Activated gamma-delta T cell (primary cell): Measurements from ENCODE around the gene SMAD5.

Experiments used
- DNase-seq: peaks from one replicate; lab custom pipeline; 2025; lab: John Stamatoyannopoulos, UW

The SMAD5 gene

DNA sequence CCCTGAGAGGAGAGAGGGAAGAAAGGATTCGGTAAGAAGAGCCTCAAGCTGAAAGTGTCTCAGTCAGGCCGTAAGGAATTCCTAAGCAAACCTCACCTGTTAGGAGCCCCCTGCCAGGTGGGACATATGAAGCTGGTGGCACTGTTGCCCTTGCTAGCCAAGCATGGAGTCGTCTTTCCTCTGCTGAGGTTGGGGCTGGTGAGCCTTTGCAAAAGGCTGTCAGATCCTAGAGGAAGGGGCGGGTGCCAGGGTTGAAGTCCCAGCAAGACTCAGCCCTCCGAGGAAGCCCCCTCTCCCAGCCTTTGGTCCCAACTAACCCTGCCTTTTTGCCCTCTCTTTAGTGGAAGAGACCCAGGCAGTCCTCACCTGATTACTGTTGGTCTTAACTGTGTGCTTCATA is 65.8 kb downstream of the SMAD5 start:
- DNase-seq: no peak

DNA sequence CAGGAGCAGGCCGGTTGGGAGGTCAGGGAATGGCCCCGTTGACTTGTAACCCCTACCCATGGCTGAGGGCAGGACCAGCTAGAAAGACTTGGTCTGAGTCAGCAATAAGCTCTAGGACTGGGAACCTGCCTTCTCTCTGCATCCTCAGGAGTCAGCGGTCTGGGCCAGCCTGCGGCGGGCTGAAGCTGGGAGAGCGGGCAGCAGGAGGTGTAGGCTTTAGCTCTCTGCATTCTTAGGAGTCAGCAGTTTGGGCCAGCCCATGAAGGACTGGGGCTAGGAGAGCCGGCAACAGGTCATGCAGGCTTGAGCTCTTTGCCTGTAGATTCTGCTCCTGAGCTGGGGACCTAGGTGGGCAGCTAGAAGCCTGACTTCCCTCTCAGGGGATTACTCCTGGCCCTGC is 66.8 kb downstream of the SMAD5 start:
- DNase-seq: no peak

DNA sequence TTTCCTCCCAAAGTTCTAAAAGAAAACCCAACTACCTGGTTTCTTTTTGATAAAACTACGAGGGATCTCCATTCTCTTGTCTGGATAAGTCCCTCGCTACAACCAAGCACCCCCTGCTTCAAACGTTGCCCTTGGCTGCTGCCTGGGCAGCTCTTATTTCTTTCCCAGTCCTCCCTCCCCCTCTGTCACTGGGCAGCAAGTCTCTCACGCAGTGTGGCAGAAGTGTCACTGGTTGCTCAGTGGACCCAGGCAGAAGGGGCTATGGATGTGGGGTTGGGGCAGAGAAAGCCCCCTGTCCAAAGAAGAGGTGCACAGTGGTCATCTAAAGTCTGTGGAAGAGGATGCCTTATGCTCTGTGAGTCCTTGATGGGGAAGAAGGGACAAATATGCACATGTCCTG is 67.5 kb downstream of the SMAD5 start:
- DNase-seq: no peak

DNA sequence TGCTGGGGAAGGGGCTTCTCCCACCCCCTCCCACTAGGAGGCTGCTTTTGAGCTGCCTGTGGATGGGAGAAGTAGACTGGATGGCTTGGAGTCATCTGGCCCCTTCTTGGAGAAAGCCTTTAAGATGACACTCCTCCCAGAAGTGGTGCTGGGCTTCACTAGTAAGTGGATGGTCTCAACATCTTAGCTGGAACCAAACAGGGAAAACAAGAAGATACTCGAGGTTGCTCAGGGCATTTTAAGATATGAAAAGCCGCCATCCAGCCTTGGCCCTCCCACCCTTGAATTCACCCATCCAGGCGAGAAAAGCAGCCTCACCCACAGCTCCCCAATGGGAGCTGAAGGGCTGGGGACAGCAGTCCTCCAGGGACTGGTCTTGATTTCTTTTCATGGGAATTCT is 68.1 kb downstream of the SMAD5 start:
- DNase-seq: no peak

GRCh38 chr5:136201870-136202269 is 69.2 kb downstream of the SMAD5 start:
- DNase-seq: no peak

GRCh38 chr5:136202469-136203205 is 70.0 kb downstream of the SMAD5 start:
- DNase-seq: no peak

- DNase-seq: no peak
Observed at GRCh38 chr5:136203303-136203922, 70.8 kb downstream of the SMAD5 start.

DNA sequence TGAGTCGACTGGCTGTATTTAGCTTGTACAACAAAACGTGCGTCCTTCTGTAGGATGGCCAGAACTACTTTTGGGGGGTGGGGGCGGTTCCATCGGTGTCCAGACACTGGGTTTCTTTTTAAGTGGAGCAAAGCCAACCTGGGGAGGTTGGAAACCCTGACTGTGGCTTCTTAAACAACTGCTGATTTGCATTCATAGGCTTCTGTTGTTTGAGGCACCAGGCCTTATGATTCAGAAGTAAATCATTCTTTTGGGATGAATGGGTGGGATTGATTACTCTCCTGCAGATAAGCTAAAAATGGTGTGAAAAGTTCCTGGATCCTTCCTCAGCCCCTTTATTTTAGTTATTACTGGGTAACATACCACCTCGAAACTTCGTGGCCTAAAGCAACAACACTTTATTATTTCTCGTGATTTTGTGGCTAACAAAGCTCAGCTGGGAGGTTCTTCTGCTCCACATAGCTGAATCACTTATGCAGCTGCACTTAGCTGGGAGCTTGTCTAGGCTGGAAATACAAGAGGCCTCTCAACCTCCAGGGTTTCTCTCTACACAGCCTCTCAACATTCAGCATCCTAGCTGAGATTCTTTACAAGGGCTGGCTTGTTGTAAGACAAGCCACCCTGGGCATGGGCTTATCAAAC is 72.5 kb downstream of the SMAD5 start:
- DNase-seq: no peak

GRCh38 chr5:136205941-136206340 is 73.3 kb downstream of the SMAD5 start:
- no peak for DNase-seq

DNA sequence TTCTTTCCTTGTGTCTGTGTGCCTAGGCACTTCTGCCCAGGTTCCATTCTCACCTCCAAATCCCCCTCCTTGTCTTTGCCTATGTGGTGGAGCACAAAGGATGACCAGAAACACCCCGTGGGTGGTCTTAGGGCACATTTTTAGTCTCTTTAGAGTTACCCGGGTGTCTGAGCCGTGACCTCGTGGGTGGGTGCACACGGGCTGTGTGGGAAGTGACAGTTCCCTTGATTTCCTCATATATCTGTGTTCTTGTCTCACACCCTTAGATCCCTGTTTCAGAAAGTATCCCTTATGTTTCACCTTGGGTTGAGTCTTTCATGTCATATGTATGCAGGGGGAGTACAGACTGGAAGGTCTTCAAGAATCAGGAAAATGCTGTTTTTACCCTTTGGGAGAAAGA is 73.7 kb downstream of the SMAD5 start:
- DNase-seq: no peak

DNA sequence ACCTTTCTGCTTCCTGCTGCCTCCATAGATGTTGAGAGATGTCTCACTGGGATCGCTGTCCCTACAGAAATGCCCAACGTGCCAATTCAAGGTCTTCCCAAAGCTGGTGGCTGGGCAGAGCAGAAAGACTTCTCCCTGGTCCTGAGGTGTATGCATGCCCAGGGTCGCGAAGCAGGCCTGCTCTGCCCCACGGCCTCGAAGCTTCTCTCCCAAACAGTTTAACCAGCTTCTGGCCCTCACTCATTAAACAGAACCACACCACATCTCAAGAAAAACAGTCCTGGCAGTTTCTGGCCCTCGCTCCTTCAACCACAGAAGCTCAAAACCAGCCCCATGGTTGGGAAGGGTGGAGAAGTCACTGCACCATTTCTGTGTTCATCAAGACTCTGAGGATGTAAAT is 75.0 kb downstream of the SMAD5 start:
- no peak for DNase-seq

DNA sequence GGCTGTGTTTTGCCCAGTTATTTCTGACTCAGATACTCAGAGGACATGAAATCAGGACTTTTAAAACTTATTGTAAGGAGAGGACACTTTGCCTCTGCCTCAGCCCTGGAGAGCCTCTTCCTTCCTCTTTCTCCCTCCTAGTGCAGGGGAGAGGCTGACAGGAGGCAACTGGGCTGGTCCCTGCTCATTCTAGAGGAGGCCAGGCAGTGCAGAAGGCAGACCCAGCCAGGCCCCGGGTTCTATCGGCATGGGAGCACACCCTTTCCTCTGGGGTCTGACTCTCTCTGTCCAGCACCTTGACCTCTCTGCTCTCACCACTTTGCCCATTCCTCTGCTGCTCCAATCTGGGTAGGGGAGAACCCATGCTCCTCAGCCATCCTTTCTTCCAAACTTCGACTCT is 76.3 kb downstream of the SMAD5 start:
- DNase-seq: no peak

- DNase-seq: no peak
Observed at GRCh38 chr5:136209346-136209910, 76.8 kb downstream of the SMAD5 start.

DNA sequence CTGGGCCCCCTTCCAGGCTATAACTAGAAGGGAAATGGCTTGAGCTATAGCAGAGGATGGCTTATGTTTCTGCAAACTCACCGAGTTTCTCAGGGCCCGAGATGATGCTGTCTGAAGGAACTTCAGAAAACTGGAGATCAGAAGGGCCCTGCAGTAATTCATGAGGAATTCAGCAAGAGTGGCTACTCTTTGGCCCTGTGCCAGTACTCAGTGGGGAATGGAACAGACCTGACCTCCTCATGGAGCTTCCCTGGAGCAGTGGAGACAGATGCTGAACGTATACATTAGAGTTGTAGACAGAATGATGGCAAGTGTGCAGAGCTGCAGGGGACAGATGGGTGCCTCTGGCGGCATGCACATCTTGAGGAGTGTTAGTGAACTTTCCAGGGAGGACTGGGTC is 77.6 kb downstream of the SMAD5 start:
- no peak for DNase-seq

DNA sequence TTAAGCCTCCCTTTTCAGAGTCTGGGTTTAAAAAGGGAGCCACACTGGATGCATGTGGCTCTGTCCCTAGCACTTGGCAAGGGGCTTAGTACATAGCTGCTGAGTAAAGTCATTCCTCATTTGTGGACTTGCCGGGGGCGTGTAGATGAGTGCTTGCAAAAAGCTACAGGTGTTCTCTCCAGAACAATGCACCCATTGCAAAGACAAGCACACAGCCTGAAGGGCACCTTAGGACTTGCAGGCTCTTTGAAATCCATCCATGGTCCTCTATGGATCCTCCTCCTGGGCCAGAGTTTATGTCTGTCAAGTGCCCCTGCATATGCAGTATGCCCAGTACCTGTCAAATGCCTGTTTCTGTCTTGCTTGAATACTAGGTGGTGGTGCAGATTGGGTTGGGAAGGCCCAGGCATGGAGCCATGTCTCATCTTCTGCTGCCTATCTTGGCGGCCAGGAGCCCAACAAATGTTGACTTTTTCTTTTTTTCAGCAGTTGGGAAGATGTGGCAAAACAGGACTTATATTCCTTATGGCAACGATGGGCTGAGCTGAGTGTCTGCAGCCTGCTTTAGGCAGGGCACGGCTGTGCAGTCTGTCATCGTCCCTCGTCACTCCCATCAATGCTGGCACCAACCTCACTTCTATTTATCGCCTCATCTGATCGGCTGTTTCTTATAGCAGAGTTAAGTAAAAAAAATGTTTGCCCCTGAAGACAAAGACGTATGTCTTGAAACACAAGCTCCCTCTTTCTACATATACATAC is 78.8 kb downstream of the SMAD5 start:
- DNase-seq: no peak

- no peak for DNase-seq
Observed at GRCh38 chr5:136212252-136212721, 79.6 kb downstream of the SMAD5 start.

GRCh38 chr5:136213919-136214493 is 81.4 kb downstream of the SMAD5 start:
- DNase-seq: no peak

- DNase-seq: no peak
Observed at GRCh38 chr5:136215812-136216211, 83.2 kb downstream of the SMAD5 start.

- no peak for DNase-seq
Observed at GRCh38 chr5:136216230-136216629, 83.6 kb downstream of the SMAD5 start.

- DNase-seq: no peak
Observed at GRCh38 chr5:136221340-136221739, 88.7 kb downstream of the SMAD5 start.

- DNase-seq: no peak
Observed at GRCh38 chr5:136222580-136223235, 90.1 kb downstream of the SMAD5 start.
